ENCODE results near the gene COX6B2.

- TF ChIP-seq CTCF (IDR thresholded peaks at IDR 0.05) (no peak), POLR2A (IDR thresholded peaks at IDR 0.05) (no peak)
Observed at GRCh38 chr19:55310498-55310897, 44.0 kb downstream of the COX6B2 start.

Measured in uterus (tissue), 2 donors.